ENCODE results near the gene RIPOR3.

Gene RIPOR3

DNA sequence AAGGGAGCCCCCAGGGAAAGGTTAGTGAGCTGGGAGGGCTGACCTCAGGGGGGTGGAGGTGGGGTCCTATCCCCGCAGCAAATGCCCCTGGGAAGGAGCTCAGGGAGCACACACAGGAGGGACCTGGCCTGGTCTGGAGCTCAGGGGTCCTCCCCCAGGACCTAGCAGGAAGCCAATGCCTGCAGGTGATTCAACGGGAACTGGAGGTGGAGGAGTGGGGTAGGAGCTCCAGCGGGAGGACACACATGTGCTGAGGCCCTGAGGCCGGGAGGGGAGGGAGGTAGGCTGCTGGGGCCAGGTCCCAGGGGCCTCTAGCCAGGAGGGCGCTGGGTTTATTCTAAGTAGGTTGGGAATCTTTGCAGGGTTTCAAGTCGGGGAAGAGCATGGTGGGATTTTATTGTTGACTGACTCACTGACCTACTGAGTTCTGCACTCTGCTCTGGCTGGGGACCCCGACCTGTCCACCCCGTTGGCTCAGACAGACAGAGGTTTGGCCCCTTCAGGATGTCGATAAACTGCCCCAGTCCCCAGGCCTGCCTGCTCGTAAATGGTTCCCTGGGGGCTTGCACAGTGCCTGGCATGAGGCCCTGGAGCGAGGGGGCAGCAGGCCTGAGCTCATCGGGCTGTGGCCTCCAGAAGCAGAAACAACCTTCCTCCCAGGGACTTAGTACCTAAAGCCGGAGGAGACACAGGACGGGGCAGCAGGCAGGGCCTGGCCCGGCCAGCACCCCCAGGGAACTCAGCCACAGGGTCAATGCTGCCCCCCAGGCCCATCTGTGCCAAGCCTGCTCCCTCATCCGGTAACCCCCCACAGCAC, 62.3 kb downstream of the RIPOR3 start:
- Histone ChIP-seq H3F3A (ENCODE audit: insufficient read depth, low read length) (no peaks in the 10 kb centered on the region), H3K4me1 (ENCODE audit: insufficient read depth, low read length, severe bottlenecking) (no peaks in the 10 kb centered on the region), H3K9ac (ENCODE audit: low read length) (no peak overlapping the region), H3K9me3 (ENCODE audit: low read length) (no peaks in the 10 kb centered on the region), H3K9me2 (ENCODE audit: low read depth, low read length) (no peaks in the 10 kb centered on the region), H3K4me2 (ENCODE audit: low read length) (no peak overlapping the region), H3K36me3 (ENCODE audit: insufficient read depth, low read length) (no peaks in the 10 kb centered on the region), H3K27ac (ENCODE audit: low read depth, low read length, poor library complexity, severe bottlenecking) (no peak overlapping the region), H4K20me1 (ENCODE audit: insufficient read depth, low read length) (no peaks in the 10 kb centered on the region), H3K4me3 (ENCODE audit: low read depth, low read length, poor library complexity, severe bottlenecking) (no peak overlapping the region), H3K79me2 (ENCODE audit: insufficient read depth, low read length) (no peaks in the 10 kb centered on the region), H2AFZ (ENCODE audit: low read length) (no peak overlapping the region), H3K27me3 (ENCODE audit: insufficient read depth, low read length) (peaks cover 6% of the 10 kb centered on the region; the same call in 1 of the 2 replicates)
- no peak for TF ChIP-seq CTCF (IDR thresholded peaks at IDR 0.05; ENCODE audit: low read length)
- no peak for TF ChIP-seq EZH2 (IDR thresholded peaks at IDR 0.05; ENCODE audit: borderline replicate concordance, low read length)

GRCh38 chr20:50628332-50628731, 63.0 kb downstream of the RIPOR3 start:
- TF ChIP-seq EZH2 (IDR thresholded peaks at IDR 0.05; ENCODE audit: borderline replicate concordance, low read length) (no peak), CTCF (IDR thresholded peaks at IDR 0.05; ENCODE audit: low read length) (no peak)
- Histone ChIP-seq H3K36me3 (ENCODE audit: insufficient read depth, low read length) (no peaks in the 10 kb centered on the region), H3K9ac (ENCODE audit: low read length) (no peak overlapping the region), H3K27ac (ENCODE audit: low read depth, low read length, poor library complexity, severe bottlenecking) (no peak overlapping the region), H3K79me2 (ENCODE audit: insufficient read depth, low read length) (no peaks in the 10 kb centered on the region), H3F3A (ENCODE audit: insufficient read depth, low read length) (no peaks in the 10 kb centered on the region), H3K4me3 (ENCODE audit: low read depth, low read length, poor library complexity, severe bottlenecking) (no peak overlapping the region), H4K20me1 (ENCODE audit: insufficient read depth, low read length) (no peaks in the 10 kb centered on the region), H3K4me1 (ENCODE audit: insufficient read depth, low read length, severe bottlenecking) (no peaks in the 10 kb centered on the region), H3K27me3 (ENCODE audit: insufficient read depth, low read length) (peaks cover 6% of the 10 kb centered on the region; the same call in 1 of the 2 replicates), H3K4me2 (ENCODE audit: low read length) (no peak overlapping the region), H3K9me3 (ENCODE audit: low read length) (no peaks in the 10 kb centered on the region), H2AFZ (ENCODE audit: low read length) (no peak overlapping the region), H3K9me2 (ENCODE audit: low read depth, low read length) (no peaks in the 10 kb centered on the region)

DNA sequence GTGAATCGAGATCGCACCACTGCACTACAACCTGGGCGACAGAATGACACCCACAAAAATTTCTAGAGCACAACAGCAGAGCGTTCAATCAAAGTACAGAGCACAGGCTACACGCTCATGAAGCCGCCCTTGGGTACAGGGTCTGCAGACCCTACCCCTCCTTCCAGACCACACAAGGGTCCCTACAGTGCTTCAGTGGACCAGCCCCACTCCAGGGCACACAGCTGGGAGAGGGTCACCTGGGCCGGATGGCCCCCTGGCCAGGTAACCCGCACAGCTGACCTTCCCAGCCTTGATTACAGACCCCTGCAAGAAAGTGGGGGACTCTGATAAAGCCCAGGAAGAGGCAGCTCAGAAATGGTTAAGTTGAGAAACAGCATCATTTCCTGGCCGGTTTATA, 63.6 kb downstream of the RIPOR3 start:
- no peak overlapping the region for H3K9ac ChIP-seq (ENCODE audit: low read length)
- peaks cover 6% of the 10 kb centered on the region; the same call in 1 of the 2 replicates for H3K27me3 ChIP-seq (ENCODE audit: insufficient read depth, low read length)
- H3K9me2 ChIP-seq (ENCODE audit: low read depth, low read length), result no peaks in the 10 kb centered on the region
- no peak overlapping the region for H3K4me3 ChIP-seq (ENCODE audit: low read depth, low read length, poor library complexity, severe bottlenecking)
- H3K79me2 ChIP-seq (ENCODE audit: insufficient read depth, low read length), result no peaks in the 10 kb centered on the region
- TF ChIP-seq CTCF (IDR thresholded peaks at IDR 0.05; ENCODE audit: low read length), result no peak
- no peaks in the 10 kb centered on the region for H3F3A ChIP-seq (ENCODE audit: insufficient read depth, low read length)
- H3K4me2 ChIP-seq (ENCODE audit: low read length), result no peak overlapping the region
- H3K36me3 ChIP-seq (ENCODE audit: insufficient read depth, low read length), result no peaks in the 10 kb centered on the region
- H2AFZ ChIP-seq (ENCODE audit: low read length), result no peak overlapping the region
- H3K4me1 ChIP-seq (ENCODE audit: insufficient read depth, low read length, severe bottlenecking), result no peaks in the 10 kb centered on the region
- no peaks in the 10 kb centered on the region for H4K20me1 ChIP-seq (ENCODE audit: insufficient read depth, low read length)
- no peaks in the 10 kb centered on the region for H3K9me3 ChIP-seq (ENCODE audit: low read length)
- no peak overlapping the region for H3K27ac ChIP-seq (ENCODE audit: low read depth, low read length, poor library complexity, severe bottlenecking)
